Activated CD4-positive, alpha-beta T cell treated with anti-CD3 and anti-CD28 coated beads, Interleukin-2, amount 10 ng/mL, durations not matched to agents 7 days and 5 days (primary cell): ENCODE data around the gene CCNT1. TPM values are rescaled to one million over a fixed set of nuclear protein-coding genes. Genes with fewer than 3 reads are reported as not detected.
"Not testable (repeated sequence)": the region's sequence is repeated elsewhere in the genome, so short reads cannot be mapped to it uniquely, and the experiment has no call there.

Experiments
- CTCF ChIA-PET: fragments of 350-600 bp; sonication (Branson Sonifier 250); formaldehyde crosslinking; loops from one replicate; lab custom pipeline; 2021; ENCODE audit warnings: antibody characterized with exemption; lab: Charles Lee
- POLR2A ChIA-PET: fragments of 350-600 bp; sonication (Branson Sonifier 250); formaldehyde crosslinking; loops from one replicate; lab custom pipeline; 2021; ENCODE audit warnings: antibody characterized with exemption; lab: Charles Lee
- DNase-seq: peaks from one replicate; pipeline ENCODE4 v3.0.0-alpha.2; 2020
- H3K27ac Mint-ChIP-seq: one replicate; pipeline ENCODE4 v1.8.0; 2021; ENCODE audit warnings: mild to moderate bottlenecking, moderate library complexity, mixed read lengths
- H3K27me3 Mint-ChIP-seq: one replicate; pipeline ENCODE4 v1.8.0; 2021; ENCODE audit warnings: mixed read lengths
- H3K36me3 Mint-ChIP-seq: one replicate; pipeline ENCODE4 v1.8.0; 2021; ENCODE audit warnings: low read depth, mixed read lengths
- H3K4me1 Mint-ChIP-seq: one replicate; pipeline ENCODE4 v1.8.0; 2021; ENCODE audit warnings: mixed read lengths
- H3K4me3 Mint-ChIP-seq: one replicate; pipeline ENCODE4 v1.8.0; 2021; ENCODE audit warnings: mild to moderate bottlenecking, moderate library complexity, mixed read lengths
- H3K9me3 Mint-ChIP-seq: one replicate; pipeline ENCODE4 v1.8.0; 2021; ENCODE audit warnings: mixed read lengths
- total RNA-seq, 2 experiments: library from RNA; stranded (reverse); gene quantifications; one replicate each; pipeline ENCODE4 v1.2.3, GENCODE V29; 2021

The CCNT1 gene
- total RNA-seq, 2 experiments from 2014 or later: 51.6 to 53.7 TPM

DNA sequence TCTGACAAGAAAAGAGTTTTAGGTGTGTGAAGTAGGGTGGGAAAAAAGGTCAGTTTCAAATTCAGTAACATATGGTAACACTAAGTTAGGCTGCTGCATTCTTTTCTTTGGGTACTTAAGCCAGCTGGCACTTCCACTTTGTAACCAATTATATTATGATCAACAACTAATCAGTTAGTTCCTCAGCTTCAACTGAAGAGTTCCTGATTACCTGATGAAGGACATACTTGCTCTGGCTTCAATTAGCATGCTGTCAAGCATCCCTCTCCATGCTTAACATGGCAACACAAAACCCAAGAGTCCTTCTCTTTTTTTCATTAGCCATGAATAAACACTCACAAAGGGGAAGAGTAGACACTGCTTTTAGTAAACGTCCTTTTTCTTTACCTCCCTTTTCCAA lies 27.7 kb downstream of the CCNT1 start:
- H3K4me1 Mint-ChIP-seq: peaks cover 16% of the 10 kb centered on the region
- no peak overlapping the region for H3K4me3 Mint-ChIP-seq
- ChIA-PET POLR2A (no interaction called here), CTCF (interaction anchor here (1.1 kb wide), 1 partner anchor 17 kb away, joined by 3 read pairs; no protein-coding TSS in a partner anchor)
- H3K27ac Mint-ChIP-seq: no peak overlapping the region
- H3K36me3 Mint-ChIP-seq: peaks cover 54% of the 10 kb centered on the region
- H3K27me3 Mint-ChIP-seq: no peaks in the 10 kb centered on the region
- no peak for DNase-seq
- no peaks in the 10 kb centered on the region for H3K9me3 Mint-ChIP-seq

DNA sequence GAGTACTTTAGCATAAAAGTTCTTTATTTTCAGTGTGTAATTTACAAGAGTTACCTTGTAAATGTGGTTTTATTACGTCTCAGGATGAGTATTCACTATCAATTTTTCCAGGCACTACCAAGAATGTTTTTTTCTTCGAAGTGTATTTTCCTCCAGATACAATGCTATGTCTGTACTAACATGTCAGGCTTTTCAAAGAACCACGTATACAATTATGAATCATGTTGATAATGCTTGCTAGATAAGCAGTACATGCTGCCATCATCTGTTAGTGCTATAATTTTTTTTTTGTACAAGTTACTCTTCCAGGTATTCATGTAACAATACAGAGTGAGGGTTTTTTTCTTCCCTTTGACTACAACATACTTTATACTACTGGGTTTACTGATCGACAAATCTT lies 28.9 kb downstream of the CCNT1 start:
- Mint-ChIP-seq H3K4me3 (no peak overlapping the region), H3K4me1 (peaks cover 18% of the 10 kb centered on the region), H3K27me3 (no peaks in the 10 kb centered on the region), H3K27ac (no peak overlapping the region), H3K36me3 (peaks cover 43% of the 10 kb centered on the region), H3K9me3 (no peaks in the 10 kb centered on the region)
- ChIA-PET CTCF (no interaction called here), POLR2A (no interaction called here)
- DNase-seq: no peak

DNA sequence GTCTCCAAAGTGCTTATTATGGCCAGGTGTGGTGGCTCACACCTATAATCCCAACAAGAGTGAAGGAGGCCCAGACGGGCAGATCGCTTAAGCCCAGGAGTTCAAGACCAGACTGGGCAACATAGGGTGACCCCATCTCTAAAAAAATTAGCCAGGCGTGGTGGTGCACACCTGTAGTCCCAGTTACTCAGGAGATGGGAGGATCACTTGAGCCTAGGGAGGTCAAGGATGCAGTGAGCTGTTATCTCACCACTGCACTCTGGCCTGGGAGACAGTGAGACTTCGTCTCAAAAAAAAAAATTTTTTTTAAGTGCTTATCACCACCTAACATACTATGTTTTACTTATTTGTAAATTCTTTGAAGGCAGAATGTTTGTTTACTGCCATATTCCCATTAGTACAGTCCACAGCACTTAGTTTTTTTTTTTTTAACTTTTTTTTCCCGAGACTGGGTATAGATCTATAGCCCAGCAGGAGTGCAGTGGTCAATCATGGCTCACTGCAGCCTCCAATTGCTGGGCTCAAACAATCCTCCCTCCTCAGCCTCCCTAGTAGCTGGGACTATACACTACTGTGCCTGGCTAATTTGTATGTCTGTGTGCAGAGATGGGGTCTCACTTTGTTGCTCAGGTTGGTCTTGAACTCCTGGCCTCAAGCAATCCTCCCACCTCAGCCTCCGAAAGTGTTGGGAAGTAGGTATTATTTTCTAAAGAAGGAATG lies 29.7 kb downstream of the CCNT1 start:
- Mint-ChIP-seq H3K9me3 (no peaks in the 10 kb centered on the region), H3K4me1 (peaks cover 17% of the 10 kb centered on the region), H3K4me3 (no peak overlapping the region), H3K27me3 (no peaks in the 10 kb centered on the region), H3K36me3 (peaks cover 37% of the 10 kb centered on the region), H3K27ac (no peak overlapping the region)
- no peak for DNase-seq
- CTCF ChIA-PET: no interaction called here
- POLR2A ChIA-PET: no interaction called here

DNA sequence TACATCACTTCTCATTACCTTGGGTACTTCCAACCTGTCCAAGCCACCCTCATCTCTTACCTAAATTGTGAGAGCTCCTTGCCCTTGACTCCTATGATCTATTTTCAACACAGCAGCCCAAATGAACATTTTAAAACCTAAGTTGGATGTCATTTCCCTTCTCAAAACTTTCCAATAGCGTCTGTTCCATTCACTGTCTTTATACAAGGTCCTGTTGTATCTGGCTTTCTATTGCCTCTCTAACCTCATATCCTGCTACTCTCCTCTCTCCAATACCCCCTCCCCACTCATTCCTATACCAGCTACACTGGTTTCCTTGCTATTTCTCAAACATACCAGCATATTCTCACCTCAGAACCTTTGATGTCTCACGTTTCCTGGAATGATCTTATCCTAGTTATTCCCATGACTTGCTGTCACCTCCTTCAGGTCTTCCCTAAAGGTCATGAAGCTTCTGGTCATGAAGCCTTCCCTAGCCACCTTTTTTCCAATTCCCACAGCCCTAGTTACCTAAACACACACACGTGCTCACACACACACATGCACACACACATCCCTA lies 30.4 kb downstream of the CCNT1 start:
- Mint-ChIP-seq H3K4me3 (no peak overlapping the region), H3K9me3 (no peaks in the 10 kb centered on the region), H3K4me1 (peaks cover 17% of the 10 kb centered on the region), H3K27me3 (no peaks in the 10 kb centered on the region), H3K27ac (no peak overlapping the region), H3K36me3 (peaks cover 40% of the 10 kb centered on the region)
- ChIA-PET CTCF (interaction anchor here (0.6 to 1.7 kb wide), 2 partner anchors 12 to 189 kb away, joined by 3 read pairs; no protein-coding TSS in a partner anchor), POLR2A (no interaction called here)
- DNase-seq: no peak

DNA sequence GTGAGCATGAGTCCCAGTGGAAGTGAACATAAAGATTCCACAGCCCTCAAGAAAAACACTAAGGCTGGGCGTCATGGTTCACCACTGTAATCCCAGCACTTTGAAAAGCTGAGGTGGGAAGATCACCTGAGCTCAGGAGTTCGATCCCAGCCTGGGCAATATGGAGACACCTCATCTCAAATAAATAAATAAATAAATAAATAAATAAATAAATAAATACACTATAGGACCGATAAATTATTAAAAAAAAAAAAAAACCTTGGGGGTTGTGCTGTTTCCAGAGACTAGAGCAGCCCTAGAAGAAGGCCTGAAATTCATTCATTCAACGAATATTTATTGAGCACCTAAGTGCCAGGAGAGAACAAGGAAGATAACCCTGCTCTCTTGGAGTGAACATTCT lies 33.0 kb downstream of the CCNT1 start:
- Mint-ChIP-seq H3K27me3 (no peaks in the 10 kb centered on the region), H3K4me1 (peaks cover 31% of the 10 kb centered on the region), H3K4me3 (peak overlapping the region; percentile 92), H3K9me3 (no peaks in the 10 kb centered on the region), H3K36me3 (peaks cover 41% of the 10 kb centered on the region), H3K27ac (no peak overlapping the region)
- ChIA-PET CTCF (interaction anchor here (0.7 to 1.6 kb wide), 4 partner anchors 77 to 1432 kb away, joined by 3 to 5 read pairs (median 4); no protein-coding TSS in a partner anchor), POLR2A (no interaction called here)
- no peak for DNase-seq

DNA sequence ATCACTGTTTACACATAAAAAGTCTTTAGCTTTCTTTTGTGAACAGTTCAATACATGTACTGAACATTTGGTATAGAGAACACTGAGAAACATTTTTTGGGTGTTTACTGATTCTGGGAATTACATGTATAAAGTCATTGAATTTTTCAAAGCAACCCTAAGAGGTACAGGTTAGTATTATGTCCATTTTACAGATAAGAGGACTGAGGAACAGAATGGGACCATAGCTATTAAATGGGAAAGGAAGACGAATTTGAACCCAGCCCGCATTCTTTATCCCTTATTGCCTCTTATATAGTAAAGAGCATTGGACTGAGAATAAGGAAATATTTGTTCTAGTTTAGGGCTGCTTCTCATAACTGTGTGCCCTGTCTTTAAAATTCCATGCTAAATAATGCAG lies 33.6 kb downstream of the CCNT1 start:
- Mint-ChIP-seq H3K9me3 (no peaks in the 10 kb centered on the region), H3K27me3 (no peaks in the 10 kb centered on the region), H3K36me3 (peaks cover 42% of the 10 kb centered on the region), H3K4me3 (peak overlapping the region; percentile 92), H3K27ac (no peak overlapping the region), H3K4me1 (peaks cover 35% of the 10 kb centered on the region)
- DNase-seq: no peak
- POLR2A ChIA-PET: no interaction called here
- CTCF ChIA-PET: interaction anchor here (0.8 to 1.6 kb wide), 7 partner anchors 8 to 140 kb away, joined by 3 to 10 read pairs (median 3); no protein-coding TSS in a partner anchor

DNA sequence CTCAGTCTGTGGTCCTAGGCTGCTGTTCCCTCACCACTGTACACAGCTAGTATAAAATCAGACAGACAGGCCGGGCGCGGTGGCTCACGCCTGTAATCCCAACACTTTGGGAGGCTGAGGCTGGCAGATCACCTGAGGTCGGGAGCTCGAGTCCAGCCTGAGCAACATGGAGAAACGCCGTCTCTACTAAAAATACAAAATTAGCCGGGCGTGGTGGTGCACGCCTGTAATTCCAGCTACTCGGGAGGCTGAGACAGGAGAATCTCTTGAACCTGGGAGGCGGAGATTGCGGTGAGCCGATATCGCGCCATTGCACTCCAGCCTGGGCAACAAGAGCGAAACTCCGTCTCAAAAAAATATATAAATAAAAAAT lies 34.0 kb downstream of the CCNT1 start:
- DNase-seq, H3K27me3 Mint-ChIP-seq, H3K9me3 Mint-ChIP-seq, POLR2A ChIA-PET: not testable (repeated sequence)
- peaks cover 38% of the 10 kb centered on the region for H3K4me1 Mint-ChIP-seq
- H3K36me3 Mint-ChIP-seq: peaks cover 42% of the 10 kb centered on the region
- peak overlapping the region; percentile 98 for H3K27ac Mint-ChIP-seq
- H3K4me3 Mint-ChIP-seq: peak overlapping the region; percentile 92
- CTCF ChIA-PET: interaction anchor here (0.8 to 1.6 kb wide), 6 partner anchors 9 to 140 kb away, joined by 3 to 10 read pairs (median 4); no protein-coding TSS in a partner anchor

GRCh38 chr12:48681710-48682532 lies 34.6 kb downstream of the CCNT1 start, which contains the start of gene KANSL2:
KANSL2 (minus strand) TSS chr12:48682238; CDS start chr12:48681632, 606 bp downstream.
- Mint-ChIP-seq H3K27ac (peak within 1 kb of the TSS; percentile 98), H3K9me3 (no peaks in the 10 kb centered on the region), H3K4me3 (peak within 1 kb of the TSS; percentile 92), H3K4me1 (peaks cover 42% of the 10 kb centered on the region), H3K36me3 (peaks cover 46% of the 10 kb centered on the region), H3K27me3 (no peaks in the 10 kb centered on the region)
- ChIA-PET POLR2A (no interaction called here), CTCF (interaction anchor here (0.8 to 1.6 kb wide), 6 partner anchors 9 to 139 kb away, joined by 3 to 10 read pairs (median 4); no protein-coding TSS in a partner anchor)
- peak; percentile 99 for DNase-seq

DNA sequence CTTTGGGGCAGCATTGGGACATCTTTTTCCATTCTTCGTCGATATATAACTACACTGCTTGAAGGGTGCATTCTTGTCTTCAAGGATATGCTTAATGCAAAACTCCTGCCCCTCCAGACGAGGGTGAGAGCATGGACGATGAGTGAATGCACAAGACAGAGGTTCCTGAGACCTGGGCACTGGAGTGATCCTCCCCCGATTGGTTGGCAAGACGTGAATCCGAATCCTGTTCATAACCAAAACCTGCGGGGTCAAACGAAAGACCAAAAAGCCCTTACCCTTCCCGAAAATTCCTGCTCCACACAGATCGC lies 35.2 kb downstream of the CCNT1 start:
- Mint-ChIP-seq H3K4me3 (peak overlapping the region; percentile 92), H3K36me3 (peaks cover 45% of the 10 kb centered on the region), H3K9me3 (no peaks in the 10 kb centered on the region), H3K27ac (peak overlapping the region; percentile 98), H3K27me3 (no peaks in the 10 kb centered on the region), H3K4me1 (peaks cover 41% of the 10 kb centered on the region)
- POLR2A ChIA-PET: no interaction called here
- CTCF ChIA-PET: interaction anchor here (0.6 to 1.6 kb wide), 2 partner anchors 9 to 27 kb away, joined by 4 to 10 read pairs; no protein-coding TSS in a partner anchor
- no peak for DNase-seq

GRCh38 chr12:48680861-48681260 lies 35.6 kb downstream of the CCNT1 start:
- Mint-ChIP-seq H3K4me3 (peak overlapping the region; percentile 92), H3K36me3 (peaks cover 40% of the 10 kb centered on the region), H3K27me3 (no peaks in the 10 kb centered on the region), H3K4me1 (peaks cover 43% of the 10 kb centered on the region), H3K9me3 (no peaks in the 10 kb centered on the region), H3K27ac (peak overlapping the region; percentile 98)
- ChIA-PET CTCF (interaction anchor here (0.6 kb wide), 1 partner anchor 27 kb away, joined by 4 read pairs; no protein-coding TSS in a partner anchor), POLR2A (no interaction called here)
- DNase-seq: no peak

GRCh38 chr12:48678551-48679185 lies 37.8 kb downstream of the CCNT1 start:
- peaks cover 46% of the 10 kb centered on the region for H3K36me3 Mint-ChIP-seq
- H3K27me3 Mint-ChIP-seq: no peaks in the 10 kb centered on the region
- no peak for DNase-seq
- H3K4me1 Mint-ChIP-seq: peaks cover 45% of the 10 kb centered on the region
- H3K27ac Mint-ChIP-seq: peak overlapping the region; percentile 70
- H3K4me3 Mint-ChIP-seq: peak overlapping the region; percentile 92
- CTCF ChIA-PET: interaction anchor here (0.8 kb wide), 1 partner anchor 21 kb away, joined by 3 read pairs; no protein-coding TSS in a partner anchor
- POLR2A ChIA-PET: interaction anchor here (0.6 kb wide), 1 partner anchor 452 kb away, joined by 7 read pairs; no protein-coding TSS in a partner anchor
- no peaks in the 10 kb centered on the region for H3K9me3 Mint-ChIP-seq

- POLR2A ChIA-PET: no interaction called here
- no peak for DNase-seq
- Mint-ChIP-seq H3K27ac (no peak overlapping the region), H3K9me3 (no peaks in the 10 kb centered on the region), H3K36me3 (peaks cover 42% of the 10 kb centered on the region), H3K4me3 (no peak overlapping the region), H3K27me3 (no peaks in the 10 kb centered on the region), H3K4me1 (peaks cover 10% of the 10 kb centered on the region)
- CTCF ChIA-PET: interaction anchor here (0.5 to 0.8 kb wide), 4 partner anchors 18 to 90 kb away, joined by 3 to 6 read pairs (median 4); no protein-coding TSS in a partner anchor
Measured at GRCh38 chr12:48671231-48671856, 45.2 kb downstream of the CCNT1 start.
